ENCODE results near the gene HPCAL1.

GRCh38 chr2:10426726-10427617 is 124.3 kb downstream of the HPCAL1 start:
- TF ChIP-seq CTCF (IDR thresholded peaks at IDR 0.05; ENCODE audit: insufficient read depth, low read depth, low read length) (no peak), EZH2 (IDR thresholded peaks at IDR 0.05; ENCODE audit: insufficient read depth, low read length) (no peak)
